ENCODE measurements around the gene ATP6V1F.
A peak's percentile ranks its signal among the peaks of the same experiment; 100 is the strongest.

ATP6V1F gene

GRCh38 chr7:128915271-128915819, 52.7 kb downstream of the ATP6V1F start:
- H4K20me1 ChIP-seq (ENCODE audit: control insufficient read depth, insufficient read depth, low read depth, low read length), result no peaks in the 10 kb centered on the region
- H3K4me3 ChIP-seq (ENCODE audit: low read length), result no peak overlapping the region
- peaks cover 44% of the 10 kb centered on the region for H3K27me3 ChIP-seq (ENCODE audit: control insufficient read depth, low read length)
- no peak overlapping the region for H3K4me2 ChIP-seq (ENCODE audit: low read length)
- no peaks in the 10 kb centered on the region for H3K9me2 ChIP-seq (replicated peaks; ENCODE audit: control insufficient read depth, low read length)
- no peak overlapping the region for H3K27ac ChIP-seq (ENCODE audit: low read depth, low read length)
- no peaks in the 10 kb centered on the region for H3K79me2 ChIP-seq (ENCODE audit: control insufficient read depth, low read length)
- no peak for TF ChIP-seq CTCF (IDR thresholded peaks at IDR 0.05; ENCODE audit: low read depth, low read length, poor library complexity, severe bottlenecking)
- peak; percentile 96 for TF ChIP-seq EZH2phosphoT487 (IDR thresholded peaks at IDR 0.05; ENCODE audit: borderline replicate concordance, low read length)
- H3K36me3 ChIP-seq (ENCODE audit: control insufficient read depth, low read length), result no peaks in the 10 kb centered on the region
- H3K9me3 ChIP-seq (ENCODE audit: control insufficient read depth, insufficient read depth, low read length), result no peaks in the 10 kb centered on the region
- H3K4me1 ChIP-seq (ENCODE audit: control insufficient read depth, low read length), result peaks cover 10% of the 10 kb centered on the region
- H3F3A ChIP-seq (ENCODE audit: control insufficient read depth, insufficient read depth), result no peaks in the 10 kb centered on the region
